ENCODE measurements around the gene GDF11. TPM values are rescaled to one million over a fixed set of nuclear protein-coding genes. Genes with fewer than 3 reads are reported as not detected.

GDF11 gene
- total RNA-seq, 6 experiments from 2014 or later, result 0.25 to 0.95 (median 0.54) TPM

DNA sequence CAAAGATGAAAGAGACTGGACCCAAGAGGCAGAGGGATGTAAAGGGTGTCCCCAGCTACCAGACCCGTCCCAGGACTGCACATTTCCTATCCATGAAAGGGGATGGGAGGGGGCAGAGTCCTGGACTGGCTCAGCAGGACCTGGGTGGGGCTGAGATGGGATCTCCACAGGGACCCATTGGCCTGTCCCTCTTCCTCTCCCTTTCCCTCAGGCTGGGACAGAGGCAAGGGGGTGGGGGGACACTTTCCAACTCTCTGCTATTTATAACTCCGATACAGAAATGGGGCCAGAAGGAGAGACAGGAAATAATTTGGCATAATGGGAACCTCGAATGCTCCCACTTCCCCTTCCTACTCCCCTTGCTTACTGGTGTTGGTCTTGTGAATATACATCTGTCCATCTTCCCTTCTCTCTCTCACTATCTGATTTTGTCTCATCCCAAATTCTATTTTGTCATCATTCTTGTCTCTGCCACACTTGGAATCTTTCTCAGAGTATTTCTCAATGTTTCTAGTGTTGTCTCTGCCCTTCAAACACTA lies 34.2 kb upstream of the GDF11 start:
- ATAC-seq (no peak), DNase-seq (no peak)
- intact Hi-C loops (cut with DNase I), result no loop called here
- no peaks in the 10 kb centered on the region for H3K36me3 ChIP-seq
- H3K27me3 ChIP-seq, result no peaks in the 10 kb centered on the region
- H3K4me3 ChIP-seq, result no peak overlapping the region
- TF ChIP-seq, protein P1, sequence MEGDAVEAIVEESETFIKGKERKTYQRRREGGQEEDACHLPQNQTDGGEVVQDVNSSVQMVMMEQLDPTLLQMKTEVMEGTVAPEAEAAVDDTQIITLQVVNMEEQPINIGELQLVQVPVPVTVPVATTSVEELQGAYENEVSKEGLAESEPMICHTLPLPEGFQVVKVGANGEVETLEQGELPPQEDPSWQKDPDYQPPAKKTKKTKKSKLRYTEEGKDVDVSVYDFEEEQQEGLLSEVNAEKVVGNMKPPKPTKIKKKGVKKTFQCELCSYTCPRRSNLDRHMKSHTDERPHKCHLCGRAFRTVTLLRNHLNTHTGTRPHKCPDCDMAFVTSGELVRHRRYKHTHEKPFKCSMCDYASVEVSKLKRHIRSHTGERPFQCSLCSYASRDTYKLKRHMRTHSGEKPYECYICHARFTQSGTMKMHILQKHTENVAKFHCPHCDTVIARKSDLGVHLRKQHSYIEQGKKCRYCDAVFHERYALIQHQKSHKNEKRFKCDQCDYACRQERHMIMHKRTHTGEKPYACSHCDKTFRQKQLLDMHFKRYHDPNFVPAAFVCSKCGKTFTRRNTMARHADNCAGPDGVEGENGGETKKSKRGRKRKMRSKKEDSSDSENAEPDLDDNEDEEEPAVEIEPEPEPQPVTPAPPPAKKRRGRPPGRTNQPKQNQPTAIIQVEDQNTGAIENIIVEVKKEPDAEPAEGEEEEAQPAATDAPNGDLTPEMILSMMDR (IDR thresholded peaks at IDR 0.05), result no peak
- no peak for TF ChIP-seq POLR2A (IDR thresholded peaks at IDR 0.05)
- no peaks in the 10 kb centered on the region for H3K9me3 ChIP-seq
- H3K27ac ChIP-seq, result no peak overlapping the region
- 29% methylated on average over 1 of the region's 3 CpGs for WGBS (ENCODE audit: insufficient coverage, low coverage, low lambda C conversion rate, missing lambda C conversion rate)
- H3K4me1 ChIP-seq, result peaks cover 0 to 51% (median 0%) of the 10 kb centered on the region in 4 donors

DNA sequence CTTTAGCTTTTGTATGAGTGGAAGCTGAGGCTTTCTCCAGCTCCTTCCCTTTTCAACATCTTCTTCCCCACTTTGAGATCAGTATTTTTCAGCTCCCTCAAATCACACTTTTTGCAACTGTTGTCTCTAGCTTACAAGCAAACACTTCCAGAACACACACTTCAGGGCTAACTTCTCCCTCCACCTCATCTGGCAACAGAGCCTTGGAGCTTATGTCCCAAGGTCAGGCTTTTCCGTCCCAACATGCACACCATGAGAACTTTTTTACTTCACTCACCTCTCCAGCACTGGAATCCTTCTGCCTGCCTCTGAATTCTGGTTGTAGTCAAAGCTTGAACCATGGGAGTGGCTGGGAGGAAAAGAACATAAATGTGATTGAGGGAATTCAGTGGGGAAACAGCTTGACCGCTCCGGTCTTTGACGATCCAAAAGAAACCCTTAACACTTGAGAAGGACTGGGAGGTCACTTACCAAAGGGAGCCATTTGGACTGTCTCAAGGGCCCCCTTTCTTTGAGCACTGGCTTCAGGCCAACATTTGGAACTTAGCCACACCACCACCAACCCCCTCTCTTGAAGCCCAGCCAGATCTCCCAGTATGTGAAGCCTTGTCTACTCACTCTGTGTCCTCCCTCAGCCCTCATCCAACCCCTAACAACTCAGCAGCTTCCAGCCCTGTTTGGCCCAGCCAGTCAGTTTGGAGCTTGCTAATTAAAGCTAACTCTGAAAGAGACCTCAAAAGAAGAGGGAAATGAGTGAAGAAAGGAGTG lies 31.0 kb upstream of the GDF11 start:
- ATAC-seq (no peak), DNase-seq (no peak)
- WGBS (ENCODE audit: insufficient coverage, low coverage, low lambda C conversion rate, missing lambda C conversion rate), result 62% methylated on average over 4 of the region's 4 CpGs
- Histone ChIP-seq H3K27me3 (no peaks in the 10 kb centered on the region), H3K4me3 (no peak overlapping the region), H3K27ac (peak overlapping the region in 2 of 3 donors; percentile 2 to 59), H3K4me1 (peaks cover 0 to 64% (median 2%) of the 10 kb centered on the region in 4 donors), H3K36me3 (no peaks in the 10 kb centered on the region), H3K9me3 (no peaks in the 10 kb centered on the region)
- intact Hi-C loops (cut with DNase I), result no loop called here
- TF ChIP-seq, protein P1 (IDR thresholded peaks at IDR 0.05), result no peak
- no peak for TF ChIP-seq POLR2A (IDR thresholded peaks at IDR 0.05)

DNA sequence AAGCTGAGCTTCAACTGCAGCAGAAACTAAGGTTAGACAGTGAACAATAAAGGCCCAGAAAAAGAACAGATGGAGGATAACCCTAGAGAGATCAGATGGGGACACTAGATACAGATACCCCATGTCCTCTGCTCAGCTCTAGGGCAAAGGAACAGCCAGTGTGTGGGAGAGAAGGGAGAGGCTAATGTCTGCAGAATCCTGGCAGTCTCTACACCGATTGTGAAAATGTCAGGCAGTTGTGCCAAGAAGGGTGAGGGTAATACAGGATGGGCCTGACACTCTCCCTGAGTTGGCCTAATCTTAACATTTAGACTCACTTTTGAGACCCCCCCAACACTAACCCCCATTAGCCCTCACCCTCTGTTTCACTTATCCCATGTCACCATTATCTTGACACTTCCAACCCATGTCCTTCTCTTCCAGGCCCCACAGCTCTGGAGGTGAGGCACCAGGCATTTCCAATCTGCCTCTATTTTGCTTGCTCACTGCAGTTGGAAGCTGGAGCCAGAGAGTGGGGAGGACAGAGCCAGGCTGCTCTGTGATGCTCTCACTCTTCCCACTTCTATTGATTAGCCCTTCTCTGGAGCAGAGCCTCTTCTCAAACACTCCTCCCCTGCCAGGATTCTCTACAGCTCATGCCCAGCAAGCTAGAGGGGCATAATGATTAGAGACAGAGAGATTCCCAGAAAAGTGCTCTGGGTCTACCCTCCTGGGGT lies 30.1 kb upstream of the GDF11 start:
- Histone ChIP-seq H3K4me3 (no peak overlapping the region), H3K9me3 (no peaks in the 10 kb centered on the region), H3K36me3 (no peaks in the 10 kb centered on the region), H3K4me1 (peaks cover 0 to 63% (median 2%) of the 10 kb centered on the region in 4 donors), H3K27me3 (no peaks in the 10 kb centered on the region), H3K27ac (peak overlapping the region in 2 of 3 donors; percentile 2 to 59)
- WGBS (ENCODE audit: insufficient coverage, low coverage, low lambda C conversion rate, missing lambda C conversion rate), result no CpG with 5 or more reads among the region's 1 CpG
- TF ChIP-seq, protein P1 (IDR thresholded peaks at IDR 0.05), result no peak
- no peak for TF ChIP-seq POLR2A (IDR thresholded peaks at IDR 0.05)
- intact Hi-C loops (cut with DNase I), result no loop called here
- peak; percentile 15 to 67 (median 46) for ATAC-seq
- peak in 2 of 3 donors; percentile 73 to 77 for DNase-seq

DNA sequence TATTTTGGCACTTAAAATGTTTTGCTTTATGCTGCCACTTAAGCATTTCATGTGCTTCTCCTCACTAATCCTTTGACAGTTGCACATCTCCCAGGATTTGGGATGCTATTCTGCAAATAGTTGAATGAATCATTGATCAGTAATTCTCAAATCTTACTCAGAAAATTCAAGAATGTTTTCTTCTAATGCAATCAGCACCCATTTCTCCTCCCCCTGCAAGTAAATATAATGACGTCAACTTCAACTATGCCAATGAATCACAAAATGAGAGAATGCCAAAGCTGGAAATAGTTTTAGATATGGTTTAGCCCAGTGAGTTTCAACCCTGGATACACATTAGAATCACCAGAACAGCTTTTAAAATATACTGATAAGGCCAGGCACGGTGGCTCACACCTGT lies 29.2 kb upstream of the GDF11 start:
- Histone ChIP-seq H3K4me1 (peaks cover 0 to 56% (median 3%) of the 10 kb centered on the region in 4 donors), H3K27me3 (no peaks in the 10 kb centered on the region), H3K4me3 (no peak overlapping the region), H3K9me3 (no peaks in the 10 kb centered on the region), H3K36me3 (no peaks in the 10 kb centered on the region), H3K27ac (peak overlapping the region in 2 of 3 donors; percentile 2 to 59)
- peak in 1 of 4 donors; percentile 18 for ATAC-seq
- TF ChIP-seq, protein P1 (IDR thresholded peaks at IDR 0.05), result no peak
- TF ChIP-seq POLR2A (IDR thresholded peaks at IDR 0.05), result no peak
- intact Hi-C loops (cut with DNase I), result no loop called here
- WGBS (ENCODE audit: insufficient coverage, low coverage, low lambda C conversion rate, missing lambda C conversion rate), result 22% methylated on average over 2 of the region's 2 CpGs
- no peak for DNase-seq
